Measurements from ENCODE around the gene TAAR2.

TAAR2 gene

GRCh38 chr6:132624175-132624574, at the start of gene TAAR2:
Gene TAAR2, minus strand, starts transcription at chr6:132624275. Its CDS starts 0 bp downstream, at chr6:132624275.
- peaks cover 13% of the 10 kb centered on the region for H3K9me3 Mint-ChIP-seq
- peaks cover 5% of the 10 kb centered on the region for H3K4me1 Mint-ChIP-seq
- H3K27me3 Mint-ChIP-seq (ENCODE audit: low read depth), result no peaks in the 10 kb centered on the region
- no peak within 1 kb of the TSS for H3K4me3 Mint-ChIP-seq
- H3K27ac Mint-ChIP-seq, result peak within 1 kb of the TSS; percentile 5 to 40 (median 8)
- TF ChIP-seq CTCF (IDR thresholded peaks at IDR 0.05; ENCODE audit: unreplicated experiment in 3 of 3), result no peak
- no peaks in the 10 kb centered on the region for H3K36me3 Mint-ChIP-seq (ENCODE audit: low read depth)

- H3K36me3 Mint-ChIP-seq (ENCODE audit: low read depth), result no peaks in the 10 kb centered on the region
- H3K4me1 Mint-ChIP-seq, result no peaks in the 10 kb centered on the region
- H3K4me3 Mint-ChIP-seq, result no peak overlapping the region
- H3K27me3 Mint-ChIP-seq (ENCODE audit: low read depth), result no peaks in the 10 kb centered on the region
- no peaks in the 10 kb centered on the region for H3K9me3 Mint-ChIP-seq
- TF ChIP-seq CTCF (IDR thresholded peaks at IDR 0.05; ENCODE audit: unreplicated experiment in 3 of 3), result no peak
- no peak overlapping the region for H3K27ac Mint-ChIP-seq
Measured at GRCh38 chr6:132673376-132674094, 49.5 kb upstream of the TAAR2 start.

GRCh38 chr6:132671295-132671694, 47.2 kb upstream of the TAAR2 start:
- H3K4me3 Mint-ChIP-seq, result no peak overlapping the region
- no peaks in the 10 kb centered on the region for H3K4me1 Mint-ChIP-seq

GRCh38 chr6:132669690-132670291, 45.7 kb upstream of the TAAR2 start:
- peak; percentile 44 to 63 (median 55) for TF ChIP-seq CTCF (IDR thresholded peaks at IDR 0.05; ENCODE audit: unreplicated experiment in 3 of 3)
- no peak overlapping the region for H3K27ac Mint-ChIP-seq

More at GRCh38 chr6:132671295-132671694, 47.2 kb upstream of the TAAR2 start:
- Mint-ChIP-seq H3K36me3 (ENCODE audit: low read depth) (no peaks in the 10 kb centered on the region), H3K27ac (no peak overlapping the region), H3K9me3 (no peaks in the 10 kb centered on the region), H3K27me3 (ENCODE audit: low read depth) (no peaks in the 10 kb centered on the region)
- TF ChIP-seq CTCF (IDR thresholded peaks at IDR 0.05; ENCODE audit: unreplicated experiment in 3 of 3), result no peak

GRCh38 chr6:132666118-132666517, 42.0 kb upstream of the TAAR2 start:
- TF ChIP-seq CTCF (IDR thresholded peaks at IDR 0.05; ENCODE audit: unreplicated experiment in 3 of 3), result no peak
- Mint-ChIP-seq H3K4me1 (no peaks in the 10 kb centered on the region), H3K4me3 (no peak overlapping the region), H3K36me3 (ENCODE audit: low read depth) (no peaks in the 10 kb centered on the region), H3K9me3 (no peaks in the 10 kb centered on the region), H3K27ac (no peak overlapping the region), H3K27me3 (ENCODE audit: low read depth) (no peaks in the 10 kb centered on the region)

More at GRCh38 chr6:132669690-132670291, 45.7 kb upstream of the TAAR2 start:
- Mint-ChIP-seq H3K36me3 (ENCODE audit: low read depth) (no peaks in the 10 kb centered on the region), H3K9me3 (no peaks in the 10 kb centered on the region), H3K27me3 (ENCODE audit: low read depth) (no peaks in the 10 kb centered on the region), H3K4me1 (no peaks in the 10 kb centered on the region), H3K4me3 (no peak overlapping the region)
